Measurements from ENCODE around the gene CA6.
"Not testable (repeated sequence)": the region's sequence is repeated elsewhere in the genome, so short reads cannot be mapped to it uniquely, and the experiment has no call there.

Gene CA6

GRCh38 chr1:8976338-8976737 lies 30.7 kb downstream of the CA6 start:
- no peak for DNase-seq

GRCh38 chr1:8976896-8977450 lies 31.3 kb downstream of the CA6 start:
- no peak for DNase-seq

GRCh38 chr1:8980656-8981055 lies 35.0 kb downstream of the CA6 start:
- DNase-seq, result no peak

- DNase-seq, result no peak
Measured at GRCh38 chr1:8981169-8981568, 35.5 kb downstream of the CA6 start.

- DNase-seq, result no peak
Measured at GRCh38 chr1:8984203-8984602, 38.5 kb downstream of the CA6 start.

GRCh38 chr1:8984990-8985389 lies 39.3 kb downstream of the CA6 start:
- no peak for DNase-seq

- DNase-seq, result no peak
Measured at GRCh38 chr1:8985915-8986813, 40.5 kb downstream of the CA6 start.

GRCh38 chr1:8986814-8987190 lies 41.1 kb downstream of the CA6 start:
- DNase-seq, result no peak

GRCh38 chr1:8987881-8988617 lies 42.4 kb downstream of the CA6 start:
- DNase-seq, result peak in 1 of 2 experiments; percentile 1

- no peak for DNase-seq
Measured at GRCh38 chr1:8988618-8988967, 42.9 kb downstream of the CA6 start.

GRCh38 chr1:8989061-8989460 lies 43.4 kb downstream of the CA6 start:
- no peak for DNase-seq

- no peak for DNase-seq
Measured at GRCh38 chr1:8989821-8990220, 44.2 kb downstream of the CA6 start.

GRCh38 chr1:8992936-8993687 lies 47.4 kb downstream of the CA6 start:
- DNase-seq, result no peak

- DNase-seq, result not testable (repeated sequence)
Measured at GRCh38 chr1:8993962-8994675, 48.5 kb downstream of the CA6 start.

- DNase-seq, result not testable (repeated sequence)
Measured at GRCh38 chr1:9001534-9002214, 56.0 kb downstream of the CA6 start.

GRCh38 chr1:9002215-9002560 lies 56.5 kb downstream of the CA6 start:
- DNase-seq, result not testable (repeated sequence)

- no peak for DNase-seq
Measured at GRCh38 chr1:9004031-9004699, 58.5 kb downstream of the CA6 start.

- DNase-seq, result no peak
Measured at GRCh38 chr1:9004700-9005394, 59.2 kb downstream of the CA6 start.

GRCh38 chr1:9005395-9005708 lies 59.7 kb downstream of the CA6 start:
- DNase-seq, result no peak

GRCh38 chr1:9006956-9007615 lies 61.4 kb downstream of the CA6 start:
- DNase-seq, result no peak
